A673 (cell line): ENCODE data around the gene LAGE3. TPM values are rescaled to one million over a fixed set of nuclear protein-coding genes. Genes with fewer than 3 reads are reported as not detected.

Experiments
- BruUV-seq: library from RNA; stranded (reverse); fragments of 400-500 nt; replicated peaks from 2 replicates; lab custom pipeline; 2021; lab: Mats Ljungman, UMichigan
- CTCF ChIA-PET: fragments of 300-600 bp; sonication (Branson Sonifier 250); formaldehyde crosslinking; loops from one replicate; lab custom pipeline; 2022; ENCODE audit warnings: antibody characterized with exemption; lab: Charles Lee
- POLR2A ChIA-PET: fragments of 300-600 bp; sonication (Branson Sonifier 250); formaldehyde crosslinking; loops from one replicate; lab custom pipeline; 2022; ENCODE audit warnings: antibody characterized with exemption; ENCODE audit not compliant: low non-redundant PET; lab: Charles Lee
- DNase-seq: peaks from one replicate; pipeline ENCODE4 v3.0.0-alpha.2; 2015; ENCODE audit warnings: low spot score
- H3K27ac ChIP-seq: fragments of 200-600 bp; sonication (generic); 2 replicates; pipeline ENCODE4 v1.5.1; 2016; ENCODE audit warnings: mixed run types, low read depth, mild to moderate bottlenecking, mixed read lengths, antibody characterized with exemption, low read length; ENCODE audit not compliant: poor library complexity, severe bottlenecking
- H3K27me3 ChIP-seq: fragments of 200-600 bp; sonication (generic); replicated peaks from 2 replicates; pipeline ENCODE4 v1.6.1; 2017; ENCODE audit warnings: mixed run types, low read depth, mild to moderate bottlenecking, mixed read lengths, antibody characterized with exemption, low read length; ENCODE audit not compliant: insufficient read depth, poor library complexity
- H3K36me3 ChIP-seq: fragments of 200-600 bp; sonication (generic); 2 replicates; pipeline ENCODE4 v1.6.1; 2016; ENCODE audit warnings: mixed run types, mild to moderate bottlenecking, mixed read lengths, antibody characterized with exemption, low read length; ENCODE audit not compliant: insufficient read depth, poor library complexity, severe bottlenecking
- H3K4me1 ChIP-seq: fragments of 200-600 bp; sonication (generic); 2 replicates; pipeline ENCODE4 v1.6.1; 2017; ENCODE audit warnings: mixed run types, mild to moderate bottlenecking, mixed read lengths, antibody characterized with exemption, low read length; ENCODE audit not compliant: insufficient read depth, poor library complexity, severe bottlenecking
- H3K4me3 ChIP-seq: fragments of 200-600 bp; sonication (generic); 2 replicates; pipeline ENCODE4 v1.5.1; 2016; ENCODE audit warnings: low read depth, mixed run types, mild to moderate bottlenecking, mixed read lengths, low read length; ENCODE audit not compliant: poor library complexity, severe bottlenecking
- H3K9me3 ChIP-seq: fragments of 200-600 bp; sonication (generic); 2 replicates; pipeline ENCODE4 v1.6.1; 2016; ENCODE audit warnings: mixed run types, low read depth, mild to moderate bottlenecking, mixed read lengths, antibody characterized with exemption, low read length; ENCODE audit not compliant: poor library complexity, severe bottlenecking
- EZH2 ChIP-seq: fragments of 200-600 bp; sonication (generic); IDR thresholded peaks from 2 replicates; pipeline ENCODE4 v1.6.1; 2017; ENCODE audit warnings: borderline replicate concordance, low read depth, mild to moderate bottlenecking, mixed read lengths, antibody characterized with exemption, low read length; ENCODE audit not compliant: poor library complexity, severe bottlenecking
- intact Hi-C: fragments of 100-400 bp; cut with micrococcal nuclease; formaldehyde crosslinking; loops from one replicate; pipeline ENCODE4 v1.10.0; 2022; ENCODE audit not compliant: unreplicated experiment
- total RNA-seq: library from RNA; stranded (reverse); gene quantifications from 2 replicates; pipeline ENCODE4 v1.2.3, GENCODE V29; 2021
- TF ChIP-seq, protein P1 (sequence below): fragments of 300-800, 200-600 bp; sonication (generic); conservative IDR thresholded peaks from 2 replicates; pipeline ENCODE4 v1.5.1; 2017; ENCODE audit warnings: low read depth, mild to moderate bottlenecking, antibody characterized with exemption, low read length, moderate library complexity, mixed read lengths

The LAGE3 gene
- total RNA-seq, 1 experiment from 2014 or later = 34.6 TPM

DNA sequence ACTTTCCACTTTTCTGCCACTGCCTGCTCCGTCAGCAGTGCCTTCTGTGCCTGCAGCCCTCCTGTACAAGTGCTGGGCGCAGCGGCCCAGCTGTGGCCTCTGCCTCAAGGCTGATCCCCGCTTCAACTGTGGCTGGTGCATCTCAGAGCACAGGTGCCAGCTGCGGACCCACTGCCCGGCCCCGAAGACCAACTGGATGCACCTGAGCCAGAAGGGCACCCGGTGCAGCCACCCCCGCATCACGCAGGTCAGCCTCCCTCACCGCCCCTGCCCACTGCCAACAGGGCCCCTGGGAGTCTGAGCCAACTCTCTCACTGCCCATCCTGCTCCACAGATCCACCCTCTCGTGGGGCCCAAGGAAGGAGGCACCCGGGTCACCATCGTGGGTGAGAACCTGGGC is 13.5 kb downstream of the LAGE3 start:
- H3K36me3 ChIP-seq = peaks cover 10% of the 10 kb centered on the region
- no peaks in the 10 kb centered on the region for H3K27me3 ChIP-seq
- TF ChIP-seq, protein P1, sequence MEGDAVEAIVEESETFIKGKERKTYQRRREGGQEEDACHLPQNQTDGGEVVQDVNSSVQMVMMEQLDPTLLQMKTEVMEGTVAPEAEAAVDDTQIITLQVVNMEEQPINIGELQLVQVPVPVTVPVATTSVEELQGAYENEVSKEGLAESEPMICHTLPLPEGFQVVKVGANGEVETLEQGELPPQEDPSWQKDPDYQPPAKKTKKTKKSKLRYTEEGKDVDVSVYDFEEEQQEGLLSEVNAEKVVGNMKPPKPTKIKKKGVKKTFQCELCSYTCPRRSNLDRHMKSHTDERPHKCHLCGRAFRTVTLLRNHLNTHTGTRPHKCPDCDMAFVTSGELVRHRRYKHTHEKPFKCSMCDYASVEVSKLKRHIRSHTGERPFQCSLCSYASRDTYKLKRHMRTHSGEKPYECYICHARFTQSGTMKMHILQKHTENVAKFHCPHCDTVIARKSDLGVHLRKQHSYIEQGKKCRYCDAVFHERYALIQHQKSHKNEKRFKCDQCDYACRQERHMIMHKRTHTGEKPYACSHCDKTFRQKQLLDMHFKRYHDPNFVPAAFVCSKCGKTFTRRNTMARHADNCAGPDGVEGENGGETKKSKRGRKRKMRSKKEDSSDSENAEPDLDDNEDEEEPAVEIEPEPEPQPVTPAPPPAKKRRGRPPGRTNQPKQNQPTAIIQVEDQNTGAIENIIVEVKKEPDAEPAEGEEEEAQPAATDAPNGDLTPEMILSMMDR = no peak
- no peak for TF ChIP-seq EZH2
- no peak overlapping the region for H3K4me3 ChIP-seq
- H3K9me3 ChIP-seq = no peaks in the 10 kb centered on the region
- BruUV-seq = no TSS peak
- no peak for DNase-seq
- ChIA-PET CTCF (no interaction called here), POLR2A (no interaction called here)
- H3K27ac ChIP-seq = no peak overlapping the region
- intact Hi-C loops = no loop called here
- H3K4me1 ChIP-seq = no peaks in the 10 kb centered on the region

DNA sequence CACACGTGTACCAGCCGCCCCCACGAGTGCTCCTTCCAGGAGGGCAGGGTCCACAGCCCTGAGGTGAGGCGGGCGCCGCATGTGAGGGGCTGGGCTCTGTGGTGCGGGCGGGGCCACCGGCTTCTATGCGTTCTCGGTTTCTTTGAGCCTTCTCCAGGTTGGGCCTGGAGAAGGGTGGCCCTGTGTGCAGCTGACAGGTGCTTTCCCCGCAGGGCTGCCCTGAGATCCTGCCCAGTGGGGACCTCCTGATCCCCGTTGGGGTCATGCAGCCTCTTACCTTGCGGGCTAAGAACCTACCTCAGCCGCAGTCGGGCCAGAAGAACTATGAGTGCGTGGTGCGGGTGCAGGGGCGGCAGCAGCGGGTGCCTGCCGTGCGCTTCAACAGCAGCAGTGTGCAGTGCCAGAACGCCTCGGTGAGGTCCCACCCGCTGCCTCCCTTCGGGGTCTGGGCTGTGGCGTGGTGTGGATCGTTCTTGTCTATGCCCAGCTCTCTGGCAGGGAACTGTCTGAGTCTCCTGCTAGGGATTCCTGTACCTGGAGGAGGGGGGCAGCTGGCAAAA is 14.2 kb downstream of the LAGE3 start:
- Histone ChIP-seq H3K27me3 (no peaks in the 10 kb centered on the region), H3K4me3 (no peak overlapping the region), H3K36me3 (peaks cover 10% of the 10 kb centered on the region), H3K4me1 (no peaks in the 10 kb centered on the region), H3K27ac (no peak overlapping the region), H3K9me3 (no peaks in the 10 kb centered on the region)
- ChIA-PET POLR2A (no interaction called here), CTCF (no interaction called here)
- no peak for DNase-seq
- BruUV-seq = no TSS peak
- no peak for TF ChIP-seq EZH2
- TF ChIP-seq, protein P1 = no peak
- intact Hi-C loops = no loop called here

DNA sequence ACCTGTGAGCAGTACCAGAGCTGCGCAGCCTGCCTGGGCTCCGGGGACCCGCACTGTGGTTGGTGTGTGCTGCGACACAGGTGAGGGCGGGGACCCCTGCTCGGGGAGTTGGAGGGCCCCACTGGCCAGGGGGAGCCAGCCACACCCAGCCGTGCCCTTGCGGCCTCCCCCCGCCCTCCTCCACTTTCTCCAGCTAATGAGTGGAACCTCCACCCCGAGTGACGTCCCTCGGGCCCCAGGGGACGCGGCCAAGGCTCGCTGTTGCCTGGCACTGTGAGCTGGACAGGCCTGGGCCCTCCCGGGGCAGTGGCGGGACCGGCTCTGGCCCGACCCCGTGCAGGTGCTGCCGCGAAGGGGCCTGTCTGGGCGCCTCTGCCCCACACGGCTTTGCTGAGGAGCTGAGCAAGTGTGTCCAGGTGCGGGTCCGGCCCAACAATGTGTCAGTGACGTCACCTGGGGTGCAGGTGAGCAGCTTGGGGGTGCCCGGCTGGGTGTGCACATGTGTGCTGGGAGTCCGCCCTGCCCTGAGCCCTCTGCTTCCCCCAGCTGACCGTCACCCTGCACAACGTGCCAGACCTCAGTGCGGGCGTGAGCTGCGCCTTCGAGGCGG is 15.4 kb downstream of the LAGE3 start:
- CTCF ChIA-PET = no interaction called here
- TF ChIP-seq, protein P1 = no peak
- no peak for TF ChIP-seq EZH2
- no peaks in the 10 kb centered on the region for H3K27me3 ChIP-seq
- no peak overlapping the region for H3K4me3 ChIP-seq
- H3K27ac ChIP-seq = no peak overlapping the region
- peaks cover 10% of the 10 kb centered on the region for H3K36me3 ChIP-seq
- DNase-seq = no peak
- H3K9me3 ChIP-seq = no peaks in the 10 kb centered on the region
- intact Hi-C loops = no loop called here
- POLR2A ChIA-PET = no interaction called here
- no peaks in the 10 kb centered on the region for H3K4me1 ChIP-seq
- no TSS peak for BruUV-seq
